GM18499 (cell line): ENCODE results near the gene SUPT5H.

Experiments
- ATAC-seq: cut with Tn5 transposase; IDR thresholded peaks from one replicate; pipeline ENCODE4 v1.9.1; 2021; ENCODE audit warnings: moderate number of reproducible peaks; ENCODE audit not compliant: insufficient read depth, unreplicated experiment

Gene SUPT5H

DNA sequence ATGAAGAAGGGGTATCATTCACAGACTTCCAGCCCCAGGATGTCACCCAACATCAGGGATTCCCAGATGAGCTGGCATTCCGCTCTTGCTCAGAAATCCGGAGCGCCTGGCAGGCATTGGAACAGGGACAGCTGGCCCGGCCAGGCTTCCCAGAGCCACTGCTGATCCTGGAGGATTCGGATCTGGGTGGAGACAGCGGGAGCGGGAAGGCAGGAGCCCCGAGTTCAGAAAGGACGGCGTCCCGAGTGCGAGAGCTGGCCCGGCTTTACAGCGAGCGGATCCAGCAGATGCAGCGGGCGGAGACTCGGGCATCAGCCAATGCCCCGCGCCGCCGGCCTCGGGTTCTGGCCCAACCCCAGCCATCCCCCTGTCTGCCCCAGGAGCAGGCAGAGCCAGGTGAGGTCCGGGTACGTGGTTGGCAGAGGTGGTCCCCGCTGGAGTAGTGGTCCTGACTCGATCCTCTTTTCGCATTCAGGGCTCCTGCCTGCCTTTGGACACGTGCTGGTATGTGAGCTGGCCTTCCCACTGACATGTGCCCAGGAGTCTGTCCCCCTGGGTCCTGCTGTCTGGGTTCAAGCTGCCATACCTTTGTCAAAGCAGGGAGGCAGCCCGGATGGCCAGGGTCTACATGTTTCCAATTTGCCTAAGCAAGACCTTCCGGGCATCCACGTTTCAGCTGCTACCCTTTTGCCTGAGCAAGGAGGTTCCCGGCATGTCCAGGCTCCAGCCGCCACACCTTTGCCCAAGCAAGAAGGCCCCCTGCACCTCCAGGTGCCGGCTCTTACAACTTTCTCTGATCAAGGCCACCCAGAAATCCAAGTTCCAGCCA lies 21.9 kb upstream of the SUPT5H start:
- ATAC-seq = no peak

- ATAC-seq = no peak
These were observed 20.4 kb upstream of the SUPT5H start for GRCh38 chr19:39424934-39425333.

DNA sequence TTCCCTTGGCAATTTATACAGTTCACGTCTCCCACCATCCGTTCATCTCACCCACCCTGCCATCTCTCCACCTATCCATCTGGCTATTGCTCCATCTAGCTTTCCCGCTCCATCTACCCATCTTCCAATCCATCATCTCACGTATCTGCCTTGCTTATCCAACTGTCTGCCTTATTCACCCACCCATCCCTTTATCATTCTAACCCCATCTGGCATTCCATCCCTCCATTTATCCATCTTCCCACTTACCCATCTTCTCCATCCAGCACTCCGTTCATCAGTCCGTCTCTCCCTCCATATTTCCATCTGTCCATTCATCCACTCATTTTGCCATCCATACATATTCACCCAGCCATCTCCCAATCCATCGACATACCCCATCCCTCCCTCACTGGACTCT lies 19.6 kb upstream of the SUPT5H start:
- ATAC-seq = no peak

- ATAC-seq = no peak
These were observed 19.2 kb upstream of the SUPT5H start for GRCh38 chr19:39426170-39426569.

DNA sequence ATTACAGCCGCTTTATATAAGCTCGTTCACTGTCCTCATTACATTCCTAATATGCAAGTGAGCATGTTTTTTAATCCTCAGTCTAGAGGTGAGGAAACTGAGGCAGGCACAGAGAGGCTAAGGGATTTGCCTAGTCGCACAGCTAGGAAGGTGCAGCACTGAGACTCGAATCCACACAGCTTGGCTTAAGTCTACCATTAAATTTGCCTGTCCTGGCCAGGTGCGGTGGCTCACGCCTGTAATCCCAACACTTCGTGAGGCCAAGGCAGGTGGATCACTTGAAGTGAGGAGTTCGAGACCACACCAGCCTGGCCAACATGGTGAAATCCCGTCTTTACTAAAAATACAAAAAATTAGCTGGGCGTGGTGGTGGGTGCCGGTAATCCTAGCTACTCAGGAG lies 17.7 kb upstream of the SUPT5H start:
- ATAC-seq = no peak

DNA sequence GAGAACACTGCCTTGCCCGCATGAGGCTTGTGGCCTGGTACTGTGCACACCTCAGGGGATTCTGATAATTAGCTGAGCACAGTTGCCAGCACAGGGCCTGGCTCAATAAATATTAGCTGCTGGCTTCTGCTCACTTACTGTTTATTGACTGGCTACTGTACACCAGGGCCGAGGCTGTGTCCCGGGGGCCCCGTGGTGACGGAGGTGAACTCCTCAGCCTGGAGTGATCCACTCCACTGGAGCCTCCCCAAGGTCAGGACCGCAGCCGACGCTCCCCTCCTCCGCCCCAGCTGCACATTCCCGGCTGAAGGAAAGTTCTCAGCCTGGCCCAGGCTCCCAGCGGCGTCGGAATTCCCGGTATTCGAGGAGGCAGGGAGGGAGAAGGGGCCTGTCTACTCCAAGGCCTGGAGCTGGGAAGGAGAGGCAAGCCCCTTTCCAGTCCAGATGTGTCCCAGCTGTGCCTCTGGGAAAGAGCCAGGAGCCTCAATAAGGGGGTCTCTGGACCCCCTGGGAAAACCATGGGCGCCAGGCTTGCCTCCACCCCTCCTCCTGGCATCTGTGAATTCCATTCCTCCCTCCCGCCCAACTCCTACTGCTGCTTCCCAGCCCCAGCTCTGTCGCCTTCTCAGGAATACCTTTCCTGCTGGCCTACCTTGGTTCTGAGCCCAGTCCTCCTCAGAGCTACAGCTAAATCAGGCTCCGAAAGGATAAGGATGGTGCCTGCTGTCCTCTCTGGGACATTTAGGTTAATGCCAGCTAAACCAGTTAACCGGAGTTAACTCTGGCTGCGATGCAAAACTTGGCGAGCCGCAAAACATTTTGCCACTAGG lies 16.9 kb upstream of the SUPT5H start:
- ATAC-seq = no peak

DNA sequence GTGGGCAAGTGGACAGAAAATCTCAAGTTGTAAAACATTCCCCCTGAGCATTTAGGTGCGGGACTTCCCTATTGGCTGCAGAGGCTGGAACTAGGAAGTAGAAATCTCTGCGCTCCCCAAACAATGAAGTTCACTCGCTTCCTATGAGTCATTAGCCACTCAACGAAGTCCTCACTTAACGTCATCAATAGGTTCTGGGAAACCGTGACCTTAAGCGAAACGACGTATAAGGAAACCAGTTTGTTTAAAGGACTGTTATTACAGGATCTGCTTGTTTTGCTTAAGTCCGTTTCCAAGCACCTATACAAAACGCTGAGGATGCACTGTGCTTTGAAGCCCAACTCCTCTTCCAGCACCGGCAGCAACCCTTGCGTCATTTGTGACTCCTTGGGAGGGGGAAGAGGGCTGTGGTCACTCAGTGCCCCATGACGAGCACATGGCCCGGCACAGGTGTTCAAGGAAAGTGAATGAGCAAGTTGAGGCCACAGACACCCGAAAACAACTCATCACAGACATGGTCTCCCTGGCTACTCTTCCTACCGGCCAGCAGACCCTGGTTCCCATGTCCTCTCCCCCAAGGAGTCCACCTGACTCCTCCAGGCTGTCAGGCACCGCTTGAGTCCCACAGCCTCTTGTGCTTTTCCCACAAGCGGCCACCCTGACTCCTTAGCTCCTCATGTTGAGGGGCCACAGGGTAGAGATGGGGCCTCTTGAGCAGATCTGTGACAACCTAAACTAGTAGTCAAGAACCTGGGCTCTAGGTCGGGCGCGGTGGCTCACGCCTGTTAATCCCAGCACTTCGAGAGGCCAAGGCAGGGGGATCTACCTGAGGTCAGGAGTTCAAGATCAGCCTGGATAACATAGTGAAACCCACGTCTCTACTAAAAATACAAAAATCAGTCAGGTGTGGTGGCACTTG lies 14.4 kb upstream of the SUPT5H start:
- ATAC-seq = peak; percentile 42

- no peak for ATAC-seq
These were observed 12.7 kb upstream of the SUPT5H start for GRCh38 chr19:39432677-39433025.

DNA sequence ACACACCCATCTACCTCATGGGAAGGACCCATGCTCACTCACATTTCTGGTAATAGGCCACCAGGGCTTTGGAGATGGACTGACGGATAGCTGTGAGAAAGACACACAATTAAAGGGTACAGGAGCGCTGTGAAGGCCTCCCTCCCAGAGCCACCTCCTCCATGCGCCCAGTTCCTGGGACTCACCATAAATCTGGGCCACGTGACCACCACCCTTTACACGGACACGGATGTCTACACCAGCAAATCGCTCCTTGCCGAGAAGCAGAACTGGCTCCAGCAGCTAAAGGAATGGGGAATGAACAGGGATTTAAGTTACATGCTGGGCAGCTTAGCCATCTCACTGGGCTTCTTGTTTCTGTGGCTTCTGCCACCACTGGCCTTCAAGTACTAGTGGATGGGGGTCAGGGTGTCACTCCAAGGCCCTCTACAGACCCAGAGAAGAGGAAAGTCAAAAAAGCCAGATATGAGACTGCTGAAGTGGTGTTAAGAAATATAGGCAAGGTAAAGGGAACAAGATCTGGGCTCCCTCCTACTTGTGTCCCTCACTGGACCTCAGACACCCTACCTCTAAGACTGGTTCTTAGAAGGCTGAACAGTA lies 11.8 kb upstream of the SUPT5H start:
- no peak for ATAC-seq

- no peak for ATAC-seq
These were observed 11.0 kb upstream of the SUPT5H start for GRCh38 chr19:39434123-39435076.

DNA sequence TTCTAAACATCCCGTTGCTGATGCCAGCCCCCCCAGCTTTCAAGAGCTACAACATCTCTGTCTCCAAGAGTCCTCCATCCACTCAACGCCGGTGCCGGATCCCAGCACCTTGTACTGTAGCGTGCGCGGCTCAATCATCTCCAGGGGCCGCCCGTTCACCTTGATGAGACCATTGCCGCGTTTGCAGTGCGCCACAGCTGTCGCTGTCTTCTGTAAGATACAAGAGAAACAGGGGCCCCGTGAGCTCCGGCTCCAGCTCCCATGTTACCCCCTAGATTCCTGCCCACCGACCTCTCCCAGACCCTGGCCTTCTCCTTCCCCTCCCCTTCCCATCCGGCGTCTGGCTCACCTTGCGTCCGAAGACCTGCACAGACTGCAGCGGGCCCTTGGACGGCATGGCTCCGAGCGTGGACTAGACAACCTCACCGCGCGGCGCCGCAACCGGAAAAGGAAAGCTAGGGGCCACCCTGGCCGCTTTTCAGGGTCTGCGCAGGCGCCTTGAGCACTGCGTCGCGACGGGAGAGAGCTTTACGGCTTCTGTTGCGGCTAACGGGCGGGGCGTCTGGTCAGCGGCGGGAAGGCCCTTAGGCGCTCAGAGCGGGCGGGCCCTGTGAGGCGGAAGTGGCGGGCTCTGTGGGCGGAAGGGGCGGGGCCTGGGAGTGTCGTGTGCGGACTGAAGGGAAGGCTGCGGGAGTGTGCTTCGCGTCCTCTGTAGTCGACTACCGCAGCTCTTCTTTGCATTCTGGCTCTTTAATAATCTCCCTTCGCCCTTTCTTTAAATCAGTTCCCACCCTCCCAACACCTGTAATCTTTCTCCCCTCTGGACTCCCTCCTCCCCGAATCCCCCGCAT lies 9.7 kb upstream of the SUPT5H start, which contains the start of gene RPS16:
TSS of gene RPS16 (minus strand) at position 451 of the 851 bp plus-strand sequence. CDS start at position 397, 54 bp downstream.
- no peak for ATAC-seq

DNA sequence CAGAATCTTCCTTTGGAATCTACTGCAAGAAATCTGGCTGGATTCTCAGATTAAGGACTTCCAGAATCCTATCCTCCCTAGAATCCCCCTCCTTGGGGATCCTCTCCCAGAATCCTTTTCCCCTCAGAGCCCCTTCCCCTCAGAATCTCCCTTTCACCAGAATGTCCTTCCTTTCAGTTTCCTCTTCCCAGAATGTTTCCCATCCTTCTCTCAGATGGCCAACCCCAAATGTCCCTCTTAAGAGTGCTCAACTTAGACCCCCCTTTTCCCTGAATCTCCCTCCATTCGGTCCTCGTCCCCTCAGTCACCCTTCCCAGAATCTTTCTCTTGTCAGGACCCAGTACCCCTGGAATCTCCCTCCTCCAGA lies 9.0 kb upstream of the SUPT5H start:
- ATAC-seq = no peak

DNA sequence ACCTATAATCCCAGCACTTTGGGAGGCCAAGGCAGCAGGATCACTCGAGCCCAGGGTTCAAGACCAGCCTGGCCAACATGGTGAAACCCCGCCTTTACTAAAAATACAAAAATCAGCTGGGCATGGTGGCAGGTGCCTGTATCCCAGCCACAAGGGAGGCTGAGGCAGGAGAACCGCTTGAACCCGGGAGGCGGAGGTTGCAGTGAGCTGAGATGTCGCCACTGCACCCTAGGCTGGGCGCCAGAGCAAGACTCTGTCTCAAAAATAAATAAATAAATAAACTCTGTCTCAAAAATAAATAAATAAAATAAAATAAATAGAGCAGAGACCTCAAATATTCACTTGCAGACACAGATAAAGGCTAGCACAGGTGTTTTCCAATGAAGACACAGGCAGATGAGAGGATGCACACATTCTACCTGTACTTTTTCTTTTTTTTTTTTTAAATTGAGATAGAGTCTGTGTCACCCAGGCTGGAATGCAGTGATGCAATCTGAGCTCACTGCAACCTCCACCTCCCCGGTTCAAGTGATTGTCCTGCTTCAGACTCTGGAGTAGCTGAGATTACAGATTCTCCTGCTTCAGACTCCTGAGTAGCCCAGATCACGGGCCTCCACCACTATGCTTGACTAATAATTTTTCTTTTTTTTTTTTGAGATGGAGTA lies 7.0 kb upstream of the SUPT5H start:
- no peak for ATAC-seq

DNA sequence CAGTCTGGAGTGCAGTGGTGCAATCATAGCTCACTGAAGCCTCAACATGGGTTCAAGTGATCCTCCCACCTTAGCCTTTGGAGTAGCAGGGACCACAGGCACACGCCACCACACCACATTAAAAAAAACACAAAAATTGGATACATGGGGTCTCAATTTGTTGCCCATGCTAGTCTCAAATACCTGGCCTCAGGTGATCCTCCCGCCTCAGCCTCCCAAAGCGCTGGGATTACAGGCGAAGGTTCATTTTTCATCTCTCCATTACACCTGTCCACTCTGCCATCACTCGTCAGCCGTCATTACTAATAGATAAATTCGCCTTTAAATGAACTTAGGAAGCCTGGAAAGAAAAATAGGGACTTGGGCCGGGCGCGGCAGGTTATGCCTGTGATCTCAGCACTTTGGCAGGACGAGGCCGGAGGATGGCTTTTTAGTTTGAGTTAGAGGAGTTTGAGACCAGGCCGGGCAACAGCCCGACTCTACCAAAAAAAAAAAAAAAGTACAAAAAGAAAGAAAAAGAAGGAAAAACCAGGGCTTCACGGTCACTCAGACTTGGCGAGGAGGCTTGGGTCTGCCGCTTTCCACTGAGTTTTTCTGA lies 685 bp upstream of the SUPT5H start:
- no peak for ATAC-seq

GRCh38 chr19:39446365-39447084 lies 1.1 kb downstream of the SUPT5H start:
- ATAC-seq = no peak

GRCh38 chr19:39448271-39448670 lies 2.9 kb downstream of the SUPT5H start:
- ATAC-seq = no peak
